HepG2 (cell line): ENCODE results near the gene MTUS2.

Experiments
- CAMTA2 ChIP-seq: sonication (generic); formaldehyde crosslinking; IDR thresholded peaks from 2 replicates; pipeline ENCODE4 v1.4.0; 2020; ENCODE audit warnings: mild to moderate bottlenecking, missing genetic modification reagents, borderline replicate concordance
- CHCHD3 ChIP-seq: sonication (generic); formaldehyde crosslinking; IDR thresholded peaks from 2 replicates; pipeline ENCODE4 v1.8.0; 2022; ENCODE audit warnings: mild to moderate bottlenecking, missing genetic modification reagents, moderate library complexity
- FOXP1 ChIP-seq, 2 experiments: fragments of 450-650 bp in 1 of 2; IDR thresholded peaks; 2 replicates each; pipeline ENCODE4 v1.6.1; 2017 to 2018; ENCODE audit warnings: antibody characterized with exemption in 1 of 2
- GTF2F1 ChIP-seq: fragments of 150-350 bp; IDR thresholded peaks from 2 replicates; pipeline ENCODE4 v1.6.1; 2014; ENCODE audit warnings: low read length
- MAFK ChIP-seq, 2 experiments: IDR thresholded peaks in 1 of 2; conservative IDR thresholded peaks in 1 of 2; 2 replicates each; pipeline ENCODE4 v1.6.1; 2011; ENCODE audit warnings: improper control_type of control experiment in 2 of 2, low read length in 2 of 2
- YY1 ChIP-seq: IDR thresholded peaks from 2 replicates; pipeline ENCODE4 v1.6.1; 2011; ENCODE audit warnings: low read length, low read depth, moderate library complexity, mild to moderate bottlenecking; ENCODE audit not compliant: insufficient read depth, insufficient replicate concordance
- ZNF740 ChIP-seq: sonication (generic); formaldehyde crosslinking; IDR thresholded peaks from 2 replicates; pipeline ENCODE4 v1.4.0; 2020; ENCODE audit warnings: missing genetic modification reagents
- ZSCAN20 ChIP-seq: sonication (generic); formaldehyde crosslinking; IDR thresholded peaks from 2 replicates; pipeline ENCODE4 v1.4.0; 2020; ENCODE audit warnings: missing genetic modification reagents, mild to moderate bottlenecking, borderline replicate concordance
- TF ChIP-seq, protein P1 (sequence below): IDR thresholded peaks from 2 replicates; pipeline ENCODE4 v1.6.1; 2016; ENCODE audit warnings: low read depth, borderline replicate concordance
- TF ChIP-seq, protein P2 (sequence below): sonication (generic); formaldehyde crosslinking; IDR thresholded peaks from 2 replicates; pipeline ENCODE4 v1.5.0; 2020; ENCODE audit warnings: mild to moderate bottlenecking, missing genetic modification reagents, moderate library complexity
- TF ChIP-seq, protein P3 (sequence below): IDR thresholded peaks from 2 replicates; pipeline ENCODE4 v1.6.1; 2012; ENCODE audit warnings: low read depth, low read length, improper control_type of control experiment

DNA sequence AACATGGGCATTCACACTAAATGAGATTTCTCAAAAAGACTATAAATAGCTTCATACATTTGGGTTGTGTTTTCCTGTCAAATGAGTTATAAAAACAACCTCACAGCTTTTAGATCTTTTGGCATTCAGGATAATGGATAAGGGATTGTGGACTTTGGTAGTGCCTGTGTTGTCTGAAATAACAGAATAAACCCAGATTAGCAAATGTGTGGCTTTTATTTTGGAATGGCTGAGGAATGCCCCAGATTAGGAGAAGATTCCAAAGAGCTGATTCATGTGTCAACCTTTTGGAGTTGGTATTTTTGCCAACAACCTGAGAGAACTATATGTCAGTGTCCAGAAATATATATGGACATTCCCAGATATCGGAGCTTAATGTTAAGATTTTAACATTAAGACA, 164.7 kb downstream of the MTUS2 start:
- TF ChIP-seq, protein P1, sequence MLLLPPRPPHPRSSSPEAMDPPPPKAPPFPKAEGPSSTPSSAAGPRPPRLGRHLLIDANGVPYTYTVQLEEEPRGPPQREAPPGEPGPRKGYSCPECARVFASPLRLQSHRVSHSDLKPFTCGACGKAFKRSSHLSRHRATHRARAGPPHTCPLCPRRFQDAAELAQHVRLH (CRISPR knock-in tag): no peak
- TF ChIP-seq YY1 (no peak), CAMTA2 (CRISPR knock-in tag) (no peak), ZSCAN20 (CRISPR knock-in tag) (no peak), CHCHD3 (no peak), GTF2F1 (no peak), MAFK (conservative IDR thresholded peaks at IDR 0.05 in 1 of 2, IDR thresholded peaks at IDR 0.05 in 1 of 2; ENCODE audit: low read length in 2 of 2) (no peak), FOXP1 (IDR thresholded peaks at IDR 0.05) (no peak), FOXP1 (CRISPR knock-in tag; IDR thresholded peaks at IDR 0.05) (no peak), ZNF740 (no peak)
- TF ChIP-seq, protein P2, sequence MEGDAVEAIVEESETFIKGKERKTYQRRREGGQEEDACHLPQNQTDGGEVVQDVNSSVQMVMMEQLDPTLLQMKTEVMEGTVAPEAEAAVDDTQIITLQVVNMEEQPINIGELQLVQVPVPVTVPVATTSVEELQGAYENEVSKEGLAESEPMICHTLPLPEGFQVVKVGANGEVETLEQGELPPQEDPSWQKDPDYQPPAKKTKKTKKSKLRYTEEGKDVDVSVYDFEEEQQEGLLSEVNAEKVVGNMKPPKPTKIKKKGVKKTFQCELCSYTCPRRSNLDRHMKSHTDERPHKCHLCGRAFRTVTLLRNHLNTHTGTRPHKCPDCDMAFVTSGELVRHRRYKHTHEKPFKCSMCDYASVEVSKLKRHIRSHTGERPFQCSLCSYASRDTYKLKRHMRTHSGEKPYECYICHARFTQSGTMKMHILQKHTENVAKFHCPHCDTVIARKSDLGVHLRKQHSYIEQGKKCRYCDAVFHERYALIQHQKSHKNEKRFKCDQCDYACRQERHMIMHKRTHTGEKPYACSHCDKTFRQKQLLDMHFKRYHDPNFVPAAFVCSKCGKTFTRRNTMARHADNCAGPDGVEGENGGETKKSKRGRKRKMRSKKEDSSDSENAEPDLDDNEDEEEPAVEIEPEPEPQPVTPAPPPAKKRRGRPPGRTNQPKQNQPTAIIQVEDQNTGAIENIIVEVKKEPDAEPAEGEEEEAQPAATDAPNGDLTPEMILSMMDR (CRISPR knock-in tag): no peak
- TF ChIP-seq, protein P3, sequence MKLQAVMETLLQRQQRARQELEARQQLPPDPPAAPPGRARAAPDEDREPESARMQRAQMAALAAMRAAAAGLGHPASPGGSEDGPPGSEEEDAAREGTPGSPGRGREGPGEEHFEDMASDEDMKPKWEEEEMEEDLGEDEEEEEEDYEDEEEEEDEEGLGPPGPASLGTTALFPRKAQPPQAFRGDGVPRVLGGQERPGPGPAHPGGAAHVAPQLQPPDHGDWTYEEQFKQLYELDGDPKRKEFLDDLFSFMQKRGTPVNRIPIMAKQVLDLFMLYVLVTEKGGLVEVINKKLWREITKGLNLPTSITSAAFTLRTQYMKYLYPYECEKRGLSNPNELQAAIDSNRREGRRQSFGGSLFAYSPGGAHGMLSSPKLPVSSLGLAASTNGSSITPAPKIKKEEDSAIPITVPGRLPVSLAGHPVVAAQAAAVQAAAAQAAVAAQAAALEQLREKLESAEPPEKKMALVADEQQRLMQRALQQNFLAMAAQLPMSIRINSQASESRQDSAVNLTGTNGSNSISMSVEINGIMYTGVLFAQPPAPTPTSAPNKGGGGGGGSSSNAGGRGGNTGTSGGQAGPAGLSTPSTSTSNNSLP: no peak
